Skin of body (tissue), 2 donors: ENCODE measurements around the gene RAB39B. TPM values are rescaled to one million over a fixed set of nuclear protein-coding genes. Genes with fewer than 3 reads are reported as not detected.
"Not testable (repeated sequence)": the region's sequence is repeated elsewhere in the genome, so short reads cannot be mapped to it uniquely, and the experiment has no call there.

Experiments used
- DNase-seq: peaks from one replicate; lab custom pipeline; 2025; lab: John Stamatoyannopoulos, UW
- total RNA-seq: library from RNA; depleted of rRNA; stranded (reverse); fragments of >200 nt; gene quantifications from one replicate; pipeline ENCODE4 v1.2.3, GENCODE V29; 2014

RAB39B gene, protein sequence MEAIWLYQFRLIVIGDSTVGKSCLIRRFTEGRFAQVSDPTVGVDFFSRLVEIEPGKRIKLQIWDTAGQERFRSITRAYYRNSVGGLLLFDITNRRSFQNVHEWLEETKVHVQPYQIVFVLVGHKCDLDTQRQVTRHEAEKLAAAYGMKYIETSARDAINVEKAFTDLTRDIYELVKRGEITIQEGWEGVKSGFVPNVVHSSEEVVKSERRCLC
- total RNA-seq = 0.30 TPM

DNA sequence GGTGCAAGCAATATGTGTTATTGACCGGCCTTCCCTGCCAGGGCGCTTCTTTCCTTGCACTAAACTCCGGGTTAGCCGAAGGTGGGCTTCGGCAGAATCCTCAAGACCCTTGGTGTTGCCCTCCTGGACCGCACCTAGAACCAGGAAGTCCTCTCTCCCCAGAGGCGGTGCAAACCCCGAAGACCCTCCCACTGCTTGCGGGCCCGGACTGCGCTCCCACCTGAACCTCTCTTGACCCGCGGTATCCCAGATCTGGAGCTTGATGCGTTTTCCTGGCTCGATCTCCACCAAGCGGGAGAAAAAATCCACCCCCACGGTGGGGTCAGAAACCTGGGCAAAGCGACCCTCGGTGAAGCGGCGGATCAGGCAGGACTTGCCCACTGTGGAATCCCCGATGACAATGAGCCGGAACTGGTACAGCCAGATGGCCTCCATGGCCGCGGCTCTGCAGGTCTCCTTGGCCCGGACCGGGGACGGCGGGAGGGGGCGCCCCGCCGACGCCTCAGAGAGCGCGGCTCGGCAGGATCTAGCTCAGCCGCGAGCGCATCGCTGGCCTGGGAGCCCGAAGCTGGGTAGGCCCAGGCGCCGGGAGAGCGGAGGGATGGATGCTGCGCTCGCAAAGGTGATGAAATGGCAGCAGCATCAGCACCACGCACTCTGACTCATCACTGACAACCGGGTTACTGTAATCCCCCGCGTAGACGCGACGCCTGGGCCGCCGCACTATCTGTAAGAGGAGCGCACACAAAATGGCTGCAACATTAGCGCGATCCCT, at the start of gene RAB39B:
Gene RAB39B (minus strand): TSS at position 638 of the 775 bp plus-strand sequence. CDS start 203 bp downstream, at position 435.
- DNase-seq = no peak

DNA sequence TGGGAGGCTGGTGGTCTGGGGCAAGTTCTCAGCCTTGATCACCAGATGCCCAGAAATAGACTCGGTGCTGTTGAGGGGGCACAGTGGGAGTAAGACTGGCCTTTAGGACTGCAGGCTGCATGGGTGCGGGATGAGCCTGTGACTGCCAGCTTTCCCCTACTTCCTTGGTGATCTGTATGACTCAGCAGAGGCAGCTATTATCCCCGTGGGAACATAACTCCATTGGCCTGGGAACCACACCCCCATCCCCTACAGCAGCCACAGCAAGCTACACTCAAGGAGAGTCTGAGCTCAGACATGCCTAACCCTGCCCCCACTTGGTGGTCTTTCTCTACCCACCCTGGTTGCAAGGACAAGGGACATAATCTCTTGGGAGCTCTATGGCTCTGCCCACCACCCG, 49.5 kb upstream of the RAB39B start:
- no peak for DNase-seq

DNA sequence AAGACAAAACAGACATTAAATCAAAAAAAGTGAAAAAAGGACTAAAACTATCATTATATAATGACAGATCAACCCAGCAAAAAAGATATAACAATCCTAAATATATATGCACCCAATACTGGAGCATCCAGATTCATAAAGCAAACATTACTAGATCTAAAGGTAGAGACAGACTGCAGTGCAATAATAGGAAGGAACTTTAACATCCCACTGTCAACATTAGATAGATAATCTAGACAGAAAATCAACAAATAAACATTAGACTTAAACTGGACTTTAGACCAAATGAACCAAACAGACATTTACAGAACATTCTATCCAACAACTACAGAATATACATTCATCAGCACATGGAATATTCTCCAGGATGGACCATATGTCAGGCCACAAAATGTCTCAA, 29.5 kb upstream of the RAB39B start:
- no peak for DNase-seq

DNA sequence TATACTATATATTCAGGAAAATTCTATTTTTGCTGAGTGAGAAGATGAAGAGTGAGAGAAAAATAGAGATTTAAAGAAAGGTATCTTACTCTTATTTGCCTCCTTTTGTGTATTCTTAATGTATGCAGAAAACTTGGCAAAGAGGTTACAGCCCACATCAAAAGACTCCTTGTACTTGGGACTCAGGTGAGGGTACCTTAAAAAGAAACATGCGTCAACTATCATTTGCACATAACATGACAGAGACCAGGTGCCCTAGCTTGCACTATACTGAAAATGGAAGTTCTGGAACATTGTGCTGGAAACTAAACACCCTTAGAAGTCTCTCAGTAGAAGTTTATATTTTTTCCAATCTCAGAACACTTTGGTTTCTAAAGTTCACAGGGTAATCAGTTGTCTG, 15.6 kb upstream of the RAB39B start:
- DNase-seq = no peak

DNA sequence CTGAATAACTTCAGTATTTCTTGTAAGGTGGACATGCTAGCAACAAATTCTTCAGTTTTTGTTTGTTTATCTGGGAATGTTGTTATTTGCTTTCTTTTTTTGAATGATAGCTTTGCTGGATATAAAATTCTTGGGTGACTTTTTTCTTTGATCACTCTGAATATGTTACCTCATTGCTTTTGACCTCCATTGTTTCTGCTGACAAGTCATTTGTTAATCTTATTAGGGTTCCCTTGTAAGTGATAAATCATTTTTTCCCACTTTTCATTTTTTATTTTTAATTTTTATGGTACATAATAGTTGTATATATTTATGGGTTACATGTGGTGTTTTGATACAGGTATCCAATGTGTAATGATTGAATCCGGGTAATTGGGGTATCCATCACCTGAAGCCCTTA, 6.7 kb upstream of the RAB39B start:
- DNase-seq = no peak

DNA sequence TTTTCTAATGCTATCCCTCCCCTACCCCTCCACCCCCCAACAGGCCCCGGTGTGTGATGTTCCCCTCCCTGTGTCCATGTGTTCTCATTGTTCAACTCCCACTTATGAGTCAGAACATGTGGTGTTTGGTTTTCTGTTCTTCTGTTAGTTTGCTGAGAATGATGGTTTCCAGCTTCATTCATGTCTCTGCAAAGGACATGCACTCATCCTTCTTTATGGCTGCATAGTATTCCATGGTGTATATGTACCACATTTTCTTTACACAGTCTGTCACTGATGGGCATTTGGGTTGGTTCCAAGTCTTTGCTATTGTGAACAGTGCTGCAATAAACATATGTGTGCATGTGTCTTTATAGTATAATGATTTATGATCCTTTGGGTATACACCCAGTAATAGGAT, 3.7 kb upstream of the RAB39B start:
- not testable (repeated sequence) for DNase-seq

DNA sequence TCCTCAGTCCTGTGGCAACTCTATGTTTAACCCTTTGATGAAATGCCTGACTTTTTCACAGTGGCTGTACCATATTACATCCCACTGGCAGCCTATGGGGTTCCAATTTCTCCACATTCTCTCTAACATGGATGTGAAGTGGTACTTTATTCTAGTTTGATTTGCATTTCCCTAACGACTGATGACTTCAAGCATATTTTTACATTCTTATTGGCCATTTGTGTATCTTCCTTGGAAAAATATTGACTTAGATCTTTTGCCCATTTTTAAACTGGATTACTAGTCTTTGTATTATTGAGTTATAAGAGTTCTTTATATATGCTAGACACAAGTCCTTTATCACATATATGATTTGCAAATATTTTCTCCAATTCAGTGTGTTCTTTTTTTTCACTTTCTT, 2.1 kb upstream of the RAB39B start:
- no peak for DNase-seq

DNA sequence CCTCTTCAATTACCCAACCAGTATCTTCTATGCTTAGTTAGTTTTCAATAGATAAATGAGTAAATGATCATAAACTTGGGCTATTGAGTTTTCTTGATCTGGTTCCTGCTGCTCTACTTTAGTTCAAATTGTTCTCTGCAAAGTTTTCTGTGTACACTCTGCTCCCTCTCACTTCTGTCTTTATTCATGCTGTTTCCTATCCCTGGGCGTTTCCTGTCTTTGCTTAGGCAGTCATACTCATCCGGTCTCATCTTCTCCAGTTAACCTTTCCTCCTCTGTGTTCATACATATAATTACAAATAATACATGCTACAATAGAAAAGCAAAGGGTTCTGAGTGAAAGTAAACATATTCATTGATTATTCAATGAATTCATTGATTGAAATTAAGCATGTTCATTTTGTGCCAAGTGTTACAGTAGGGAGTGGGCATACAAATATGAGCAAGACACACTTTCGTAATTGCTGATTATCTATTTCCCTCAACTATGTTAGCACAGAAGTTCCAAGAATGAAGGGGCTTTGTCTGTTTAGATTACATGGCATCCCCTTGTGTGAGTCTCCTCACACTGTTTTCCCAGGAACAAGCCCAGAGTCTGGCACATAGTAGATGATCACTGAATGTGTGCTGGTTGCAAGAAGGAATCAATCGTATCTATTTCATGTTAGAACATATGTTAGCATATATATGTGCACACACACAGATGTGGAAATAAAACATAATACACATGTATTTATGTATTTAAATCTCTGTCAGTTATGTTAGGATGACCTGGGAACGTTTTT, 1.1 kb downstream of the RAB39B start:
- no peak for DNase-seq

DNA sequence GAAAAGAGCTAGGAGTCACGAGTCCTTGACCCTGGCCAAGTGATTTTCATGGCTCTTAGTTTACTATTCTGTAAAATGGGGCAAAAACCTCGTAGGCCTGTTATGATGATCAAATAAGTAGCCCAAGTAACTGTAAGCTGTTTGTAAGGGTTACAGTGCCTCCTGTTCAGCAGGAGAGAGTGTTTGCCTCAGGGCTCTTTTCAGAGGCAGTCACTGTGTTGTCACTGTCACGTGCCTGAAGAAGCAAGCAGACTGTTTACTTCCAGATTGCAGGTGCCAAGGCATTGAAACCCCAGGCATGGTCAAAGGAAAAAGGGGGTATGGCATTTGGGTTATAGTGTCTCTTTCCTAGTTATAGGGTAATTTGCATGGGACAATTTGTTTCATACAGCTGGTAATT, 4.5 kb downstream of the RAB39B start:
- DNase-seq = no peak

DNA sequence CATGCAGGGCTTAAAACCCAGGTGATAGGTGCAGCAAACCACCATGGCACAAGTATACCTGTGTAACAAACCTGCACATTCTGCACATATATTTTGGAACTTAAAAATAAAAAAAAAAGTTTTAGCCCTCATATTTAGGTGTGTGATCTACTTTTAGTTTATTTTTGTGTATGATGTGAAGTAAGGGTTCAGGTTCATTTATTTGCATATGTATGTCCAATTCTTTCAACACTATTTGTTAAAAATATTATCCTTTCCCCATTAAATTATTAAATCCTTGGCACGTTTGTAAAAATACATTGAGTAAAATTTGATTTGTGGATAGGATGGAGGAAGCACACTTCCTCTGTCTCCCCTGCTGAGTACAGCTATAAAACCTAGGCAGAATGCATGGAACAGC, 12.9 kb downstream of the RAB39B start:
- DNase-seq = no peak

DNA sequence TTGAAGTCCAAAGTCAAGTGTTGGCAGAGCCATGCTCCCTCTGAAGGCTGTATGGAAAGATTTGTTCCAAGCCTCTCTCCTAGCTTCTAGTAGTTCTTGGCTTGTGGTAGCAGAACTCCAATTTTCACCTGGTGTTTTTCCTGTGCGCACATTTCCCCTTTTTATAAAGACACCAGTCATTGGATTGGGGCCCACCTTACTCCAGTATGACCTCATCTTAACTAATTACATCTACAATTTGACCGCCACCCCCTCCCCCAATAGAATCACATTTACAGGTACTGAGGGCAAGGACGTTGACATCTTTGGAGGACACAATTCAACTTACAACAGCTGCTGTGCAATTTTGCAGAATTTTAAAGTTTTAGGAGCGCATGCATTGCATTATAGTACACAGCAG, 16.8 kb downstream of the RAB39B start:
- DNase-seq = no peak

DNA sequence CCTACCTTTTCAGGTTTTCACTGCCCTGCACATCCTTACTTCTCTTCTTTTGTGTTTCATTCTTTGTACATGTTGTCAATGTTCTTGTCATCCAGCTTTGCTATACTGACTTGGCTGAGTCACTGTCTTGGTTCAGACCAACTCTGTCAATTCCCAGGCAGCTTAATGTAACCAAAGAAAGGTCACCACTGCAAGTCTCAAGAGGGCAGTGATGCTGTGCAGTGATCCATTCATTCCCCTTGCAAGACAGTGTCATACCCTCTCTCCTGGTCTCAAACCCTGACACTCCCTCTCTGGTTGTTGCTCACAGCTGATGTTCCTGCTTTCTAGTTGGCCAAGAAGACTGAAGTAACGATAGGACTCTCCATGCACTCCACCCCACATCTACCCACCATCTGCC, 17.5 kb downstream of the RAB39B start:
- no peak for DNase-seq

DNA sequence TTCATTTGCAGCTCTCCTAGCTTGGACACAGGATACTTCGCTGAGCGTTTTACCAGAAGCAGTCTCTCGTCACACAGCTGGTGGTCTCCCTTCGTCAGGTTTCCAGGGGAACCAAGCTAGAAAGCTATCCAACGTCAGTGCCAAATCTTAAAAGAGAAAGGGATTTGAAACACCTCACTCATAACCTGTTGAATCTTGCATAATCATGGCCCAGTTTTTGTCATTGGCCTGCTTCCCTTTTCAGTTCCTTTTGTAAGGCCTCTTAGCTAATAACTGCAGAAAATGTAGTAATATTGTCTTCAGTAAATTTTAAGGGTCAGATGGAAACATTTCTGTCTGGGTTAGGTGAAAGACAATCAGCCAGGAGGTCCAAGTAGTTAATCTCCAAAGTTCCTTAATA, 22.0 kb downstream of the RAB39B start:
- DNase-seq = no peak

DNA sequence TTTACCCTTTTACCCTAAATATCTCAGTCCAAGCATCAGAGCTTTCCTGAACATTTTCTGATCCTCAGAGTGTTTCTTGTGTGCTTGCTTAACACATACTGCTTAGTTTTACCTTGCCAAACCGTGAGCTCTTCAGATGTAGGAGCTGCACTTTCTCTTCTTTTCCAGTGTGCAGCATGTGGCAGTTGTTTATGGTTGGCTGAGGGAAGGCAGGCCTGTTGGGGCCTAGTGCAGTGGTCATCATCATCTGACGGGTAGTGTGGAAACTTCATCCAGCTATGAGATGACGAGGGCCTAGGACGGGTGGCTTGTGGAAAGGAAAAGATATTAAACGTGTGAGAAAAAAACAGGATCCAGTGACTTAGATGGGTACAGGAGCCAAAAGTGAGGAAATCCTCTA, 26.6 kb downstream of the RAB39B start:
- no peak for DNase-seq

DNA sequence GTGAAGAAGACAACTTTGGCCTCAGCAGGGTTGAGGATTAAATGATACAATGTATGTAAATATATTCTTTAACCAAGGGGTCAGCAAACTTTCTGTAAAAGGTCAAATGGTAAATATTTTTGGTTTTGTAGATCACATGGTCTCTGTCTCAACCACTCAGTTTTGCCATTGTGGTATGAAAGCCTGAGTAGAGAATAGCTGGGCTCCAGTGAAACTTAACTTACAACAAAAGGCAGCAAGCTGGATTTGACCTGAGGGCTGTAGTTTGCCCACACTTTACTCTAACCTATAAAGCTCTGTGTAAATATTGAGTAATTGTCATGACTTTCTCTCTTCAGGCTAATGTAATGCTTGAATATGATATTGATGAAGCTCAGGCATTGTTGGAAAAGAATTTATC, 28.4 kb downstream of the RAB39B start:
- DNase-seq = no peak

DNA sequence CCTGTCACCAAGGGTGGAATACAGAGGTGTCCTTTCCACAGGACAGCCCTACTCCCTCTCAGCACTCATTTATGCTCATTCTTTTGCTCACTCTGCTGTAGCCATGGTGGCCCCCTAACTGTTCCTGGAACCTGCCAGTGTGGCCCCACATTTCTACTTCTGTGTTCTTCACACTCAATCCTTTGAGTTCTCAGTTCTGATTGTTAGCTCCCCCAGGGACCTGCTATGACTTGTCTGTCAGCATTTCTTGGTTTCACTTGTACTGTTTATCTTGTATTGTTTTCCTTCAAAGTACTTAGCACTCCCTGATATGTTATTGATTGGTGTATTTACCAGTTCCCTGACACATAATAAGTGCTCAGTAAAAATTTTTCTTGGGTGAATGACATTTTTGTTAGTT, 33.1 kb downstream of the RAB39B start:
- DNase-seq = no peak

DNA sequence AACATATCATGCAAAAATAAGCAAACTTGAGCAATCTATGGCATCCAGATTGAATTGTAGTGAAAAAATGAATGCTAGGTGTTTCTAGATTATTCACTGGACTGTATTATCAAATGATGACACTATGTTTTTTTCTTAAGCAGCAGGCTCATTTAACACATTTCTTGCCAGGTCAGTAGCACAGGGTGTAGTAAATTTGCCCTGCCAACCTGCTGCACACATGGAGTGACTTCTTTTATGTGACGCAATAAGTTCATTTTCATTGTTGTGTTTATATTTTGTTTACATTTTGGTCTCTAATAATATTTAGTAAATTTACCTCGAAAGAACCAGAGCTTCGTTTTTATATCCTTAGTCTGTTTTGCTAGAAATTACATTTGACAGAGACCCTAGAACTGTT, 38.5 kb downstream of the RAB39B start:
- no peak for DNase-seq

DNA sequence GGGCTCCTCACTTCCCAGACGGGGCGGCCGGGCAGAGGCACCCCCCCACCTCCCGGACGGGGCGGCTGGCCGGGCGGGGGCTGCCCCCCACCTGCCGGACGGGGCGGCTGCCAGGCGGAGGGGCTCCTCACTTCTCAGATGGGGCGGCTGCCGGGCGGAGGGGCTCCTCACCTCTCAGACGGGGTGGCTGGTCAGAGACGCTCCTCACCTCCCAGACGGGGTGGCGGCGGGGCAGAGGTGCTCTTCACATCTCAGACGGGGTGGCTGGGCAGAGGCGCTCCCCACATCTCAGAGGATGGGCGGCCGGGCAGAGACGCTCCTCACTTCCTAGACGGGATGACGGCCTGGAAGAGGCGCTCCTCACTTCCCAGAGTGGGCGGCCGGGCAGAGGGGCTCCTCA, 40.5 kb downstream of the RAB39B start:
- DNase-seq = not testable (repeated sequence)

DNA sequence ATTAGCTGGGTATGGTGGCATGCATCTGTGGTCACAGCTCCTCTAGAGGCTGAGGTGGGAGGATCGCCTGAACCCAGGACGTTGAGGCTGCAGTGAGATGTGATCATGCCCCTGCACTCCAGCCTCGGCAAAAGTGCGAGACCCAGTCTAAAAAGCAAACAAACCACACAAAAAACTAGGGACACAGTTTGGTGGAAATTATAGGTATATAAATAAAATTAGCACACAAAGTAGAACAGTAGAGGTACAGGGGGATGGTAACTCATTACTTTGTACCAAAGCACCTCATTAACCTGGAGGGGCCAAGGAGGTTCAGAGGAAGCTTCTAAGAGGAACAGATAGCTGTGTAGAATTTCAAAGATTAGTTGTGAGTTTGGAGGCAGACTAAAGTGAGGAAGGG, 42.9 kb downstream of the RAB39B start:
- no peak for DNase-seq

DNA sequence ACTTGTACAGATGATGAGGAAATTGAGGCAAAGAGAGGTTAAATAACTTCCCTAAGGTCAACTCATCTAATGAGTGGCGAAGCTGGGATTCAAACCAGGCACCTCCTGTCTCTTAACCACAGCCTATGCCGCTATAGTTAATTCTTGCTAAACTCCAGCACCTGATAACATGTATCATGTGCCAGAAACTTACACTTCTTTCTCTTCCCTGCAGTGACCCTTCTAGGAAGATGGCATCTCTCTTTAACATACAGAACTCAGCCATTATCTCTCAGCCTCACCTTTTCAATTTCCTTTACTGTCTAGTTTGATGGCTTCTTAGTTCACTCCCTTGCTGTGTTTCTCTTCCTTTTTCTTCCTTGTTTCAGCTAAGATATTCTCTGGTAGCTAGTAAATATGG, 45.5 kb downstream of the RAB39B start:
- no peak for DNase-seq

DNA sequence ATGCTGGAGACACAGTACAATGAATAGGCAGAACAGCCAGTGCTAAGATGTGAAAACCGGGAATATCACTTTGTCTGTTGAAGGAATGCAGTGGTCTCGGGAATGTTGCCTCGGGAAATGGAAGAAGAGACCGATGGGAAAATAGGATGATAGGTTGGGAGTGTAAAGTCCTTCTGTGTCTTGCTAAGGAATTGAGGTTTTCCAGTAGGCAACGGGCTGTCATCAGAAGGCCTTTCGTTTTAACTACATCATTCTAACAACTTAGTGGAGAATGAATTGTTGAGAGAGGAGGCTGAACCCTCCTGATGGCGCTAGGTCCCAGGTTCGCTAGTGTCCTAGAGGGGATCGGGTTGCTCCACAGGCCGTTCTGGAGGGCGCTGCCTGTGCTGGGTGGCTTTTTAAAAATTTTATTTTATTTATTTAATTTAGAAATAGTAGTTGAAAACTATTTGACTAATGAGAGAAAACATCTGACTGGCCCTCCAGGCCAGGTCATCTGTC, 47.3 kb downstream of the RAB39B start:
- DNase-seq = peak; percentile 5

DNA sequence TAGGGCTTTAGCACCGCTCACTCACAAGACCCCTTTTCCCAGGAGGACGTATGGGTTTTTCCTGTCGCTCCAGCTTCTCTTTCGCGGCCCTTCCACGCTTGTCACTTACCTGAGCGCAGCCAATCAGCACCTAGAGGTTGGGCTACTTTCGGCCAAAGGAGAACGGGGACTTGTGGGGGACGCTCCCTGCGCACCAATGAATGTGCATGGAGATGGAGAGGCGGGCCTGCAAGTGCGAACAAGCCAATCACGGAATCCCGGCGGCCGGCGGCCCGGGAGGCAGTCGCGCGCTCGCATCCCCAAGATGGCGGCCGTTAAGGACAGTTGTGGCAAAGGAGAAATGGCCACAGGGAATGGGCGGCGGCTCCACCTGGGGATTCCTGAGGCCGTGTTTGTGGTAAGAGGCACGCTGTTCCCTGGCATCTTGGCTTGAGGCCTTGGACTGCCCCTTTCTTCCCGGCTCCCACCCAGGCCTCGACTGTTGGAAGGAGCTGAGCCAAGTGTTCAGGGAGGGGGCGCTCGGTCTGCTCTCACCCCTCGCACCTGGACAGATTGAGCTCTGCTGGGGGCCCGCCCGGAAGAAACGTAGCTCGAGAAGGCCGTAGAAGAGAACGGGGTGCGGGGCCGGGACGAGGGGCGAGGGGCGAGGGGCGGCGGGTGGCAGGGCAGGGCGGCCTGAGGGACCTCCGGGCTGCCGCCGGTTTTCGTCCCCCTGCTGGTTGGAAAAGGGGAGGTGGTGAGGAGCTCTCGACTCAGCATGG, 47.9 kb downstream of the RAB39B start, which contains the start of gene VBP1:
Gene VBP1 (plus strand): TSS at position 282 of the 761 bp plus-strand sequence. CDS start 23 bp downstream, at position 305.
- peak; percentile 92 for DNase-seq
